Frontal cortex (tissue), 4 donors: ENCODE measurements around the gene CFAP97. TPM values are rescaled to one million over a fixed set of nuclear protein-coding genes. Genes with fewer than 3 reads are reported as not detected.

ENCODE experiments used
- DNase-seq, 2 donors: peaks; one replicate each; pipeline ENCODE4 v3.0.0; 2012; ENCODE audit warnings: low spot score in 2 of 2
- FAIRE-seq: peaks from 2 replicates; lab custom pipeline; 2012; peaks lifted over from hg19 to GRCh38; lab: Jason Lieb, UNC
- total RNA-seq: library from RNA; depleted of rRNA; stranded (reverse); fragments of >200 nt; gene quantifications from one replicate; pipeline ENCODE4 v1.2.3, GENCODE V29; 2014
- donor health status: control.
- donor health status: control.
- donor health status: control.

Gene CFAP97
- total RNA-seq, 1 donor from 2014 or later, result 62.4 TPM

- no peak for DNase-seq
- no peak for FAIRE-seq
Observed at GRCh38 chr4:185117300-185117934, 86.4 kb downstream of the CFAP97 start.

- FAIRE-seq (no peak), DNase-seq (no peak)
Observed at GRCh38 chr4:185115827-185116232, 88.0 kb downstream of the CFAP97 start.

GRCh38 chr4:185113340-185113739 is 90.5 kb downstream of the CFAP97 start:
- no peak for FAIRE-seq
- no peak for DNase-seq

GRCh38 chr4:185112104-185112503 is 91.7 kb downstream of the CFAP97 start:
- FAIRE-seq (no peak), DNase-seq (peak in 1 of 2 donors; percentile 45)

- no peak for DNase-seq
- no peak for FAIRE-seq
Observed at GRCh38 chr4:185110375-185110823, 93.4 kb downstream of the CFAP97 start.

- DNase-seq (no peak), FAIRE-seq (no peak)
Observed at GRCh38 chr4:185109736-185110135, 94.1 kb downstream of the CFAP97 start.

Other genes starting within 250 kb of the CFAP97 start
- not detected for gene HELT, start 185.5 kb downstream of the CFAP97 start, total RNA-seq
- 35.1 TPM for gene SLC25A4, start 60.7 kb downstream of the CFAP97 start, total RNA-seq
- 55.4 TPM for gene SNX25, start 5.6 kb upstream of the CFAP97 start, total RNA-seq
- 6.1 TPM for gene LRP2BP, start 191.9 kb upstream of the CFAP97 start, total RNA-seq
- gene ANKRD37, start 192.8 kb upstream of the CFAP97 start, total RNA-seq, result 9.4 TPM
- 42.8 TPM for gene UFSP2, start 222.0 kb upstream of the CFAP97 start, total RNA-seq